Measurements from ENCODE around the gene GTSE1.

GRCh38 chr22:46361826-46362202 is 65.1 kb downstream of the GTSE1 start:
- TF ChIP-seq CTCF (conservative IDR thresholded peaks at IDR 0.05; ENCODE audit: low read depth, low read length): no peak
- no peak for TF ChIP-seq EZH2 (IDR thresholded peaks at IDR 0.05; ENCODE audit: borderline replicate concordance, low read depth, low read length, poor library complexity, severe bottlenecking)

Data from A673 (cell line).